Gastroesophageal sphincter (tissue), 4 donors: ENCODE data around the gene GIT1. TPM values are rescaled to one million over a fixed set of nuclear protein-coding genes. Genes with fewer than 3 reads are reported as not detected.

Experiments used
- ATAC-seq: fragments of 150-250 bp; one replicate; pipeline ENCODE4 v1.9.1; 2016; ENCODE audit warnings: mild to moderate bottlenecking, moderate library complexity
- H3K27ac ChIP-seq, 4 donors: fragments of 200-600 bp; sonication (generic) in 3 of 4; 1 replicate in 3 of 4; 2 replicates in 1 of 4; pipeline ENCODE4 v1.5.1; 2016 to 2019
- H3K27me3 ChIP-seq: fragments of 200-600 bp; sonication (generic); one replicate; pipeline ENCODE4 v1.5.1; 2019
- H3K36me3 ChIP-seq, 2 donors: fragments of 200-600 bp; sonication (generic); one replicate each; pipeline ENCODE4 v1.5.1; 2019; ENCODE audit warnings: control low read depth in 1 of 2
- H3K4me1 ChIP-seq, 3 donors: fragments of 200-600 bp; sonication (generic); 1 replicate in 2 of 3; 2 replicates in 1 of 3; pipeline ENCODE4 v1.5.1; 2016 to 2019; ENCODE audit warnings: control low read depth in 2 of 3
- H3K4me3 ChIP-seq, 2 donors: fragments of 200-600 bp; sonication (generic); one replicate each; pipeline ENCODE4 v1.5.1; 2019; ENCODE audit warnings: mild to moderate bottlenecking in 1 of 2, moderate library complexity in 1 of 2
- H3K9me3 ChIP-seq, 3 donors: fragments of 200-600 bp; sonication (generic); one replicate each; pipeline ENCODE4 v1.5.1; 2017 to 2019; ENCODE audit warnings: control low read depth in 2 of 3
- CTCF ChIP-seq, 4 experiments: fragments of 200-600 bp in 2 of 4; fragments of 450-650 bp in 2 of 4; sonication (generic) in 1 of 4; IDR thresholded peaks; one replicate each; pipeline ENCODE4 v1.5.1; 2017 to 2019; ENCODE audit warnings: antibody characterized with exemption in 4 of 4, mild to moderate bottlenecking in 2 of 4, moderate library complexity in 2 of 4
- EP300 ChIP-seq: sonication (generic); formaldehyde crosslinking; IDR thresholded peaks from one replicate; pipeline ENCODE4 v1.6.1; 2017; ENCODE audit warnings: antibody characterized with exemption, mild to moderate bottlenecking
- POLR2A ChIP-seq, 2 donors: fragments of 450-650 bp; IDR thresholded peaks; one replicate each; pipeline ENCODE4 v1.6.1; 2017; ENCODE audit warnings: antibody characterized with exemption in 2 of 2, mild to moderate bottlenecking in 2 of 2, moderate library complexity in 1 of 2
- POLR2AphosphoS5 ChIP-seq: sonication (generic); formaldehyde crosslinking; IDR thresholded peaks from one replicate; pipeline ENCODE4 v1.6.1; 2017; ENCODE audit warnings: antibody characterized with exemption
- WGBS, 2 donors: methylation state at CpG; one replicate each; pipeline ENCODE4 v1.1.5; 2018; ENCODE audit warnings: low coverage in 1 of 2; 5-methylcytosine and 5-hydroxymethylcytosine counted together
- total RNA-seq, 4 donors: library from RNA; depleted of rRNA; stranded (reverse); fragments of >200 nt; gene quantifications; one replicate each; pipeline ENCODE4 v1.1.0, GENCODE V29; 2016

GIT1 gene
- total RNA-seq, 4 donors from 2014 or later: 30.4 to 47.8 (median 35.8) TPM

DNA sequence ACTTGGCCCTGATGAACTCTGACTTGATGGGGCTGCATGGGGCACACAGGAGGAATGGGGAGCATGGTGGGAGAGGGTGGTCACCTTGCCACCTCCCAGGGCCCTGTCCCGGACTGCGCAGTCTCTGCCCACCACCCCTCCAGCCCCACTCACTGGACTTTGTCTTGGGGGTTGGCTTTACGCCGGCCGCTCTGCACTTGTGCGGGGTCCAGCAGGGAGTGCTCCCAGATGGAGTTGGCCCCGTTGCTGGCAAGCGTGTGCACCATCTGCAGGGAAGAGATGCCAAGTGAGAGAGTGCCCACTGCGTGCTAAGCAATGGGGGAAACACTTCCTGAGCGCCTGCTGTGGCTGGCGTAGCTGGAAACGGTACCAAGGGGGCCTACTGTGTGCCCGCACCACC is 6.7 kb downstream of the GIT1 start:
- Histone ChIP-seq H3K27ac (peak overlapping the region in 1 of 4 donors; percentile 89), H3K9me3 (no peaks in the 10 kb centered on the region), H3K27me3 (no peaks in the 10 kb centered on the region), H3K4me1 (peaks cover 0 to 87% (median 28%) of the 10 kb centered on the region in 3 donors), H3K4me3 (no peak overlapping the region), H3K36me3 (peaks cover 0 to 59% of the 10 kb centered on the region in 2 donors)
- WGBS, 2 donors: 60% methylated on average over 1 of the region's 13 CpGs; no CpG with 5 or more reads in 1 of the 2 donors
- TF ChIP-seq POLR2A (IDR thresholded peaks at IDR 0.05) (no peak), POLR2AphosphoS5 (no peak), EP300 (no peak), CTCF (IDR thresholded peaks at IDR 0.05) (no peak)
- no peak for ATAC-seq

DNA sequence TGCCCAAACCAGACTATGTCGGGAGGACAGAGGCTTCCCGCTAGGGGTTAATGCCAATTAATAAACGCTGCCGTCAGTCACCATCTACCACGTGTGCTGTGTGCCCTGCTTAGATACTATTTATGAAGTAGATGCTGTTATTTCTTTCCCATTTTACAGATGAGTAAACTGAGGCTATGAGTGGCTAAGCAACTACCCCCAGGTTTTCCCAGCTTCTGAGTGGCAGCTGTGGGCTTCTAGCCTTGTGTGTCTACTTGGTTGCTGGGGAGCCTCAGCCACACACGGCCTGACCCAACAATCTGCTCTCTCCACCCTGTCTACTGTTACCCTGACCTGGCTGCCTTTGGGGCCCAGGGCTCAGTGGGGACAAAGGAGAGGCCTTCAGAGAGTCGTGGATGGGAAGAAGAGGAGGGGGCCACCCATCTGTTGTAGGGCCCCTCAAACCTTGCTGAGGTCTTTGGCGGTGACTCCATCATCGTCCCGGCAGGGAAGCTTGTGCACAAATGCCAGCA is 7.1 kb downstream of the GIT1 start:
- 63 to 90% methylated on average over 2 to 4 of the region's 10 CpGs for WGBS, 2 donors

GRCh38 chr17:29581583-29582253 is 7.7 kb downstream of the GIT1 start:
- Histone ChIP-seq H3K27ac (peak overlapping the region in 2 of 4 donors; percentile 49 to 89), H3K4me3 (no peak overlapping the region), H3K36me3 (peaks cover 0 to 70% of the 10 kb centered on the region in 2 donors), H3K9me3 (no peaks in the 10 kb centered on the region), H3K27me3 (no peaks in the 10 kb centered on the region), H3K4me1 (peaks cover 0 to 84% (median 21%) of the 10 kb centered on the region in 3 donors)
- TF ChIP-seq POLR2AphosphoS5 (no peak), POLR2A (IDR thresholded peaks at IDR 0.05) (no peak), CTCF (IDR thresholded peaks at IDR 0.05) (no peak), EP300 (no peak)
- WGBS, 2 donors: 100% methylated on average over 1 of the region's 20 CpGs; no CpG with 5 or more reads in 1 of the 2 donors
- no peak for ATAC-seq

More for the DNA sequence above, 7.1 kb downstream of the GIT1 start:
- ATAC-seq: no peak
- Histone ChIP-seq H3K4me1 (peaks cover 0 to 87% (median 26%) of the 10 kb centered on the region in 3 donors), H3K27ac (peak overlapping the region in 1 of 4 donors; percentile 89), H3K9me3 (no peaks in the 10 kb centered on the region), H3K36me3 (peaks cover 0 to 64% of the 10 kb centered on the region in 2 donors), H3K4me3 (no peak overlapping the region), H3K27me3 (no peaks in the 10 kb centered on the region)
- TF ChIP-seq POLR2A (IDR thresholded peaks at IDR 0.05) (no peak), EP300 (no peak), POLR2AphosphoS5 (no peak), CTCF (IDR thresholded peaks at IDR 0.05) (no peak)

DNA sequence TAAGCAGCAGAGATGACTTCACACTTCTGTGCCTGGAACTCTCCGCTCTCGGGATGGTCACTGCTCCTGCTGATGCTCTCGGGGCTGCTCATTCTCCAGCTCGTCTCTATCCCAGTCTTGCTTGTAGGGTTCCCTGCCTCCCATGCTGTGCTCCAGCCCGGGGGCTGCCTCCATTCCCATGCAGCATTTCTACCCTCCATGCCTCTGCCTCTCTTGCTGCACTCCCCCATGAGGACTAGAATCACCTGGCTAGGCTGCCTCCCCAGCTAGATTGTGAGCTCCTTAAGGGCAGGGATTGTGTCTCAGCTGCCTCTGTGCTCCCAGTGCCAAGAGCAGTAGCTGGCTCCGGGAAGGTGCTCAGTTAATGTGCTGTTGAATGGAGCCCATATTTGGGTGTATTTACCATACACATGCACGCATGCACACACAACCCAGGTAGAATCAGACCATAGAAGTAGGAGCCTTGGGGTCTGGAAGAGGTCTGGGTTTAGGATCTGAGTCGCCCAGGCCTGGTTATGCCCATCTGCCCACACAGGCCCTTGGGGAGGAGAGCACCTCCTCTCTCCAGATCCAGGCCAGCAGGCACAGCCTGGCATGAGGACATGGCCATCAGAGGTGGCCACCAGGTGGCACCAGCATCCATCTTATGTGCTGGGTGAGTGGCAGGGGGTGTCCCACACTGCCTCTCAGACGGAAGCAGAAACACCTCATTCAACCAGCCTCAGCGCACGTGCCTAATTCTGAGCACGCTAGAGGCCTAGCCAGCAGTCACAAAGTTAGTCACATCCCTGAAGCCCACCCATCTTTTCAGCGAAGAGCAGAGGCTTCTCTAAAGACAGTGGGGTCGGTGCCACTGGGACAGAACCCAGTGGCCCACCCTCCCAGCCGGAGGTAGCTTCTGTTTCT is 9.3 kb downstream of the GIT1 start:
- H3K27ac ChIP-seq: peak overlapping the region in 2 of 4 donors; percentile 49 to 89
- H3K36me3 ChIP-seq: peaks cover 0 to 86% of the 10 kb centered on the region in 2 donors

More for the DNA sequence above, 9.3 kb downstream of the GIT1 start:
- no peaks in the 10 kb centered on the region for H3K9me3 ChIP-seq
- TF ChIP-seq EP300 (no peak), POLR2A (IDR thresholded peaks at IDR 0.05) (no peak), POLR2AphosphoS5 (peak; percentile 54), CTCF (IDR thresholded peaks at IDR 0.05) (peak in 3 of 4 experiments; percentile 90 to 93 (median 92))
- ATAC-seq: peak; percentile 81
- no peak overlapping the region for H3K4me3 ChIP-seq
- H3K27me3 ChIP-seq: no peaks in the 10 kb centered on the region
- 51 to 68% methylated on average over 4 to 11 of the region's 15 CpGs for WGBS, 2 donors
- H3K4me1 ChIP-seq: peaks cover 0 to 68% (median 10%) of the 10 kb centered on the region in 3 donors
